Measurements from ENCODE around the gene GSX1.

GSX1 gene

GRCh38 chr13:27835799-27836198, 43.5 kb downstream of the GSX1 start:
- DNase-seq = no peak

- no peak for DNase-seq
Measured at GRCh38 chr13:27839809-27840467, 47.7 kb downstream of the GSX1 start.

GRCh38 chr13:27842571-27842970, 50.3 kb downstream of the GSX1 start:
- DNase-seq = no peak

Measured in NCI-H2029 treated with DMSO at 0.1 percent for 48 hours (cell line).